ENCODE results near the gene VAMP8.
A peak's percentile ranks its signal among the peaks of the same experiment; 100 is the strongest.
"Not testable (repeated sequence)": the region's sequence is repeated elsewhere in the genome, so short reads cannot be mapped to it uniquely, and the experiment has no call there.

VAMP8 gene

DNA sequence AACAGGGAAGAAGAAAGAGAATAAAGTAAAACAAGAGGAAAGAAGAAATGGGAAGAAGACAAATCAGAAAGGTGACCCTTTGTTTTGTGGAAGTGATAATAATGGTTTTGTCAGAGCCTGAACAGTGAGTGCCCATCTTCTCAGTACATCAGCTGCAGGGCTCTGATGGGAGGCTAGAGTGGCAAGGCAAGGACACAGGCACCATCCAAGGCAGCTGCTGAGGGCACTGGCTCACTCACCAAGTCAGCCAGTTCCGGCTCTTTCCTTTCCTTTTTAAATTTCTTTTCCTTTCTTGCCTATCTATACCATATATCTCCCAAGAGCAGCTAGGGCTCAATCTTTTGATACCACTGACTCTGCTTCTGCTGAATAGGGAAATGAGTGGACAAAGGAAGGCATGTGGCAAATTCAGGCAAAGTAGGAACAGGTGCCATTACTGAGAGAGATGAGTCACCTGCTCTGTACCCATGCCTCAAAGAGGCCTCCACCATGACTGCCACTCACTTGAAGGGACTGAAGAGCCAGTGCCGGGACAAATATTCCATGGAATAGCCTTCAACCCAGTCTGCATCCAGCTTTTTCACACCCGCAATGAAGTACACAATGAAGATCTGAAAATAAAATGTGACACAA lies 22.3 kb upstream of the VAMP8 start:
- no peaks in the 10 kb centered on the region for H3K27me3 ChIP-seq (ENCODE audit: control insufficient read depth in 5 of 5, insufficient read depth in 4 of 5, low read length in 5 of 5)
- H3K27ac ChIP-seq (ENCODE audit: low read depth, low read length) = no peak overlapping the region
- H3K9ac ChIP-seq (ENCODE audit: low read length in 5 of 5) = no peak overlapping the region
- no peak overlapping the region for H3K4me3 ChIP-seq (ENCODE audit: low read depth in 1 of 5, low read length in 5 of 5)
- H3K36me3 ChIP-seq (ENCODE audit: control insufficient read depth in 5 of 5, insufficient read depth in 5 of 5, low read length in 5 of 5) = peaks cover 14 to 80% (median 66%) of the 10 kb centered on the region in 5 donors
- no peaks in the 10 kb centered on the region for H3K9me3 ChIP-seq (ENCODE audit: control insufficient read depth in 5 of 5, low read length in 5 of 5)
- peaks cover 3 to 29% (median 12%) of the 10 kb centered on the region in 5 donors for H3K4me1 ChIP-seq (ENCODE audit: control insufficient read depth in 5 of 5, insufficient read depth in 5 of 5, low read length in 5 of 5)

DNA sequence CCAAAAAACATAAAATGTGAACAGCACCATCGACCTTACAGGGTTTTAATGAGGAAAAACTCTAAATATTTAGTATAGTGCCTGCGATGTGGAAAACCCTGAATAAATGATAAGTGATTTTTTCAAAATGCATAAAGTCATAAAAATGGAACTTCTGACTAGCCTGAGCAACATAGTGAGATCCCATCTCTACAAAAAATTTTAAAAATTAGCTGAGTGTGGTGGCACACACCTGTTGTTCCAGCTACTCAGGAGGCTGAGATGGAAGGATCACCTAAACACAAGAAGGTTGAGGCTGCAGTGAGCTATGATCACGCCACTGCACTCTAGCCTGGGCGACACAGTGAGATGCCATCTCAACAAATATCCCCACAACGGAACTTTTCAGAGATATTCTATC lies 20.3 kb upstream of the VAMP8 start:
- no peaks in the 10 kb centered on the region for H3K27me3 ChIP-seq (ENCODE audit: control insufficient read depth in 5 of 5, insufficient read depth in 4 of 5, low read length in 5 of 5)
- no peak overlapping the region for H3K4me3 ChIP-seq (ENCODE audit: low read depth in 1 of 5, low read length in 5 of 5)
- H3K9me3 ChIP-seq (ENCODE audit: control insufficient read depth in 5 of 5, low read length in 5 of 5) = no peaks in the 10 kb centered on the region
- no peak overlapping the region for H3K9ac ChIP-seq (ENCODE audit: low read length in 5 of 5)
- H3K27ac ChIP-seq (ENCODE audit: low read depth, low read length) = no peak overlapping the region
- H3K4me1 ChIP-seq (ENCODE audit: control insufficient read depth in 5 of 5, insufficient read depth in 5 of 5, low read length in 5 of 5) = peaks cover 4 to 28% (median 21%) of the 10 kb centered on the region in 5 donors
- H3K36me3 ChIP-seq (ENCODE audit: control insufficient read depth in 5 of 5, insufficient read depth in 5 of 5, low read length in 5 of 5) = peaks cover 6 to 59% (median 49%) of the 10 kb centered on the region in 5 donors

DNA sequence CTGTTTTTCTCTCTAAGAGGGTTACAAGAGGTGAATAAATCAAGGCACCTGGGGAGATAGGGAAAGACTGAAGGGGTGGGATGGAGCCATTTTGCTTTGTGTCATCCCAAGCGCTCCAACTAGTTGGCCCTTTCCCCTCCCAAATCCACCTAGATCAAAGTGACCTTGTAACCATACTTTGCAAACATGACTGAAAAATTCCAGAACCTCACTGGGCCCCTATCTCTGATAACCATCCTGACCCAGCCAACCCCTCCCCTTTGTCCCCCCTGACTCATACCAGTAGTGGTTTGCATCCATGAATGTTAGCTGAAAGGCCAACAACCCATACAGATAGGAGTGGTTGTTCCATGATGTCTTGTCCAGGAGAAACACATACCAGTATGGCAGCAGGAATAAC lies 19.2 kb upstream of the VAMP8 start:
- Histone ChIP-seq H3K36me3 (ENCODE audit: control insufficient read depth in 5 of 5, insufficient read depth in 5 of 5, low read length in 5 of 5) (peaks cover 4 to 49% (median 39%) of the 10 kb centered on the region in 5 donors), H3K4me3 (ENCODE audit: low read depth in 1 of 5, low read length in 5 of 5) (no peak overlapping the region)

DNA sequence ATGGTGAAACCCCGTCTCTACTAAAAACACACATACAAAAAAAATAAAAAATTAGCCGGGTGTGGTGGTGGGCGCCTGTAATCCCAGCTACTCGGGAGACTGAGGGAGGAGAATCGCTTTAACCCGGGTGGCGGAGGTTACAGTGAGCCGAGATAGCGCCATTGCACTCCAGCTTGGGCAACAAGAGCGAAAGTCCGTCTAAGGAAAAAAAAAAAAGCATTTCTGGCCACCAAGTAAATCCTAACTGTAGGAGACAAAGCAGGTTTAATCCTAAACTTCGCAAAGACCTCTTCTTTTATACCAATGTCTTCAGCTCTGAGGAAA lies 17.0 kb upstream of the VAMP8 start:
- peak overlapping the region; percentile 96 for H3K27ac ChIP-seq (ENCODE audit: low read depth, low read length)
- H3K4me1 ChIP-seq (ENCODE audit: control insufficient read depth in 5 of 5, insufficient read depth in 5 of 5, low read length in 5 of 5) = peaks cover 2 to 27% (median 22%) of the 10 kb centered on the region in 5 donors
- not testable (repeated sequence) for H3K9me3 ChIP-seq (ENCODE audit: control insufficient read depth in 5 of 5, low read length in 5 of 5); H3K27me3 ChIP-seq (ENCODE audit: control insufficient read depth in 5 of 5, insufficient read depth in 4 of 5, low read length in 5 of 5)
- H3K9ac ChIP-seq (ENCODE audit: low read length in 5 of 5) = peak overlapping the region in 4 of 5 donors; percentile 29 to 91 (median 74)
- H3K36me3 ChIP-seq (ENCODE audit: control insufficient read depth in 5 of 5, insufficient read depth in 5 of 5, low read length in 5 of 5) = peaks cover 4 to 28% (median 21%) of the 10 kb centered on the region in 5 donors
- peak overlapping the region; percentile 80 to 95 (median 94) for H3K4me3 ChIP-seq (ENCODE audit: low read depth in 1 of 5, low read length in 5 of 5)

More for the DNA sequence above, 19.2 kb upstream of the VAMP8 start:
- Histone ChIP-seq H3K27ac (ENCODE audit: low read depth, low read length) (no peak overlapping the region), H3K27me3 (ENCODE audit: control insufficient read depth in 5 of 5, insufficient read depth in 4 of 5, low read length in 5 of 5) (no peaks in the 10 kb centered on the region), H3K4me1 (ENCODE audit: control insufficient read depth in 5 of 5, insufficient read depth in 5 of 5, low read length in 5 of 5) (peaks cover 2 to 27% (median 19%) of the 10 kb centered on the region in 5 donors), H3K9ac (ENCODE audit: low read length in 5 of 5) (no peak overlapping the region), H3K9me3 (ENCODE audit: control insufficient read depth in 5 of 5, low read length in 5 of 5) (no peaks in the 10 kb centered on the region)

DNA sequence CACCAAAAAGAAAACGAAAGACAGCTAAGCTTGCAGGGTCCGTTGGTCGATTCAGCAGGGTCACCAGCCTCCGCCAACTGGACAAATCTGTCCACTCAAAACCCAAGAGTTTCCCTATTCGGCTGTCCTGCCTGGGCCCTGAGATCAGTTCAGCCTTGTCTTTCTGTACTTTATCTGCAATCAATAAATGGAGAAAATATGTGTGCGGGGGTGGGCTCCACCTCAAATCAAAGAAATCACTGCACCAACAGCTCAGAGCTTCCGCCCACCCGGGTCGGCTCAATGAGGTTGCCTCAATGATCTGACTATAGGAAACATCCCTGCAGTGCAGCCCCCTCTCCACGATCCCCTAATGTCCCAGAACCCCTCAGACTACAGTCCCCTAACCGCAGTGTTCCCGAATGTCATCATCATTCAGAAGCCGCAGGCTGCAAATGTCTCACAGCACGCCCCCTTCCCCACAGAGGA lies 16.5 kb upstream of the VAMP8 start:
- Histone ChIP-seq H3K27ac (ENCODE audit: low read depth, low read length) (peak overlapping the region; percentile 96), H3K9ac (ENCODE audit: low read length in 5 of 5) (peak overlapping the region; percentile 7 to 91 (median 56))

DNA sequence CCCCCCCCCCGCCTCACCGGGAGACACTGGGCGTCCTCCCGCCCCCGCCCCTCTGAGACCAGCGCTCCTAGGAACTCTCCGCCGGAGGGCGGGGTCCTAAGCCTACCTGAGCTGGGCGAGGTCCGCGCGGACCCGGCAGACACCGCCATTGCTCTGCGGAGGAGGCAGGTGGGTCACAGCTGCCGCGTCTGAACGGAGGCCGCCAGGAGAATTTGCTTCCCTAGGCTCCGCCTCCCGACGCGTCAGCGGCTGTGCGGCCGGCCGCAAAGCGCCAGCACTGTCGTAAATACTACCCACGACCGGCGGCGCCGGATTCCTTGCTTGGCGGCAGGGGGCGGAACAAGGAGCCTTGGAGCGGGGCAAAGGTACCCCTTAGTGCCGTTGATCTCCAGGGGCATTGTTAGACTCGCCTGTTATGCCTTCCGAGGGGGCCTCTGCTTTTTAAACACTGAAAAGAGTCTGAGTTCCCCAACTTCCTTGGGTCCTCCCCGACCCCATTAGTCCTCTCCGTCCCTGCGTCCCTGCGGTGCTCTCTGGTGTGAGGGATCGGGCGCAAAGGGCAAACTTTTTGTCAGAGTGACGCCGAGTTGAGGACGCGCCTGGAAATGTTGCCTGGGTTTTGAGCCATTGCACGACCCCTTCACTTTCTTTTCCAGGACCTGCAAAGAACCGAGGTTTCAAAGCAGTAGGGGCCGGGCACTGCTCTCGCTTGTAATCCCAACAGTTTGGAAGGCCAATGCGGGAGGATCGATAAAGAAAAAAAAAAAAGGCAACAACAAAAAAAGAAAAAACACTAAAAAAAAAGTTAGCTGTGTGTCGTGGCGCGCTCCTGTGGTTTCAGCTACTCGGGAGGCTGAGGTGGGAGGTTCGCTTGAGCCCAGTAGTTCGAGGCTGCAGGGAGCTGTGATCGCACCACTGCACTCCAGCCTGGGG lies 15.8 kb upstream of the VAMP8 start, which contains the start of gene GGCX:
TSS of gene GGCX (minus strand) at position 214 of the 933 bp plus-strand sequence. CDS start at position 149, 65 bp downstream.
- Histone ChIP-seq H3K27me3 (ENCODE audit: control insufficient read depth in 5 of 5, insufficient read depth in 4 of 5, low read length in 5 of 5) (no peaks in the 10 kb centered on the region), H3K9ac (ENCODE audit: low read length in 5 of 5) (peak within 1 kb of the TSS; percentile 84 to 92 (median 91)), H3K4me3 (ENCODE audit: low read depth in 1 of 5, low read length in 5 of 5) (peak within 1 kb of the TSS; percentile 80 to 99 (median 94)), H3K4me1 (ENCODE audit: control insufficient read depth in 5 of 5, insufficient read depth in 5 of 5, low read length in 5 of 5) (peaks cover 2 to 27% (median 22%) of the 10 kb centered on the region in 5 donors), H3K27ac (ENCODE audit: low read depth, low read length) (peak within 1 kb of the TSS; percentile 96), H3K9me3 (ENCODE audit: control insufficient read depth in 5 of 5, low read length in 5 of 5) (no peaks in the 10 kb centered on the region), H3K36me3 (ENCODE audit: control insufficient read depth in 5 of 5, insufficient read depth in 5 of 5, low read length in 5 of 5) (peaks cover 0 to 21% (median 12%) of the 10 kb centered on the region in 5 donors)

More for the DNA sequence above, 16.5 kb upstream of the VAMP8 start:
- peaks cover 2 to 27% (median 22%) of the 10 kb centered on the region in 5 donors for H3K4me1 ChIP-seq (ENCODE audit: control insufficient read depth in 5 of 5, insufficient read depth in 5 of 5, low read length in 5 of 5)
- peaks cover 0 to 25% (median 17%) of the 10 kb centered on the region in 5 donors for H3K36me3 ChIP-seq (ENCODE audit: control insufficient read depth in 5 of 5, insufficient read depth in 5 of 5, low read length in 5 of 5)
- no peaks in the 10 kb centered on the region for H3K27me3 ChIP-seq (ENCODE audit: control insufficient read depth in 5 of 5, insufficient read depth in 4 of 5, low read length in 5 of 5)
- H3K9me3 ChIP-seq (ENCODE audit: control insufficient read depth in 5 of 5, low read length in 5 of 5) = no peaks in the 10 kb centered on the region
- H3K4me3 ChIP-seq (ENCODE audit: low read depth in 1 of 5, low read length in 5 of 5) = peak overlapping the region; percentile 80 to 95 (median 94)

DNA sequence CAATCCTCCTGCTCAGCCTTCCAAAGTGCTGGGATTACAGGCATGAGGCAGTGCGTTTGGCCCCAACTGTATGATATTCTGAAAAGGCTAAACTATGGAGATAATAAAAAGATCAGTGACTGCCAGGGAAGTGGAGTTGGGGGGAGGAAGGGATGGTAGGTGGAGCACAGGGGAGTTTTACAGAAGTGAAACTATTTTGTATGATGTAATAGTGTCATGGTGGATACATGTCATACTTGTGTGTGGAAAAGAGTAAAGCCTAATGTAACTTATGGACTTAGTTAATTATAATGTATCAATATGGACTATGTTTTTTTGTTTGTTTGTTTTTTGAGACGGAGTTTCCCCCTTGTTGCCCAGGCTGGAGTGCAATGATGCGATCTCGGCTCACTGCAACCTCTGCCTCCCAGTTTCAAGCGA lies 13.2 kb upstream of the VAMP8 start:
- Histone ChIP-seq H3K36me3 (ENCODE audit: control insufficient read depth in 5 of 5, insufficient read depth in 5 of 5, low read length in 5 of 5) (no peaks in the 10 kb centered on the region), H3K27ac (ENCODE audit: low read depth, low read length) (no peak overlapping the region), H3K9ac (ENCODE audit: low read length in 5 of 5) (no peak overlapping the region), H3K9me3 (ENCODE audit: control insufficient read depth in 5 of 5, low read length in 5 of 5) (no peaks in the 10 kb centered on the region), H3K4me3 (ENCODE audit: low read depth in 1 of 5, low read length in 5 of 5) (no peak overlapping the region), H3K27me3 (ENCODE audit: control insufficient read depth in 5 of 5, insufficient read depth in 4 of 5, low read length in 5 of 5) (no peaks in the 10 kb centered on the region), H3K4me1 (ENCODE audit: control insufficient read depth in 5 of 5, insufficient read depth in 5 of 5, low read length in 5 of 5) (peaks cover 2 to 24% (median 21%) of the 10 kb centered on the region in 5 donors)

DNA sequence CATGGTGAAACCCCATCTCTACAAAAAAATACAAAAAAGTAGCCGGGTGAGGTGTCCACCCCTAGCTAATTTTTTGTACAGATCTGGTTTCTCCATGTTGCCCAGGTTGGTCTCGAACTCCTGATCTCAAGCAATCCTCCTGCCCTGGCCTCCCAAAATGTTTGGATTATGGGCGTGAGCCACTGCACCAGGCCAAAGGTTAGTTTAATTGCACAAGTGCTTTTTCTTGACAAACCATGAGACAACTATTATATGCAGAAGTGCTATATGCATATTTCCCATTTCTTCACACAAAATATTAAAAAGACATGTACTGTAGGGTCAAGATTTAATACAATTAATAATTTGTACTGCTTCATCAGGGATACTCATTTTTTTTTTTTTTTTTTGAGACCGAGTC lies 11.1 kb upstream of the VAMP8 start:
- Histone ChIP-seq H3K9ac (ENCODE audit: low read length in 5 of 5) (no peak overlapping the region), H3K27ac (ENCODE audit: low read depth, low read length) (no peak overlapping the region), H3K9me3 (ENCODE audit: control insufficient read depth in 5 of 5, low read length in 5 of 5) (no peaks in the 10 kb centered on the region), H3K36me3 (ENCODE audit: control insufficient read depth in 5 of 5, insufficient read depth in 5 of 5, low read length in 5 of 5) (no peaks in the 10 kb centered on the region), H3K4me1 (ENCODE audit: control insufficient read depth in 5 of 5, insufficient read depth in 5 of 5, low read length in 5 of 5) (peaks cover 0 to 6% (median 5%) of the 10 kb centered on the region in 5 donors), H3K4me3 (ENCODE audit: low read depth in 1 of 5, low read length in 5 of 5) (no peak overlapping the region), H3K27me3 (ENCODE audit: control insufficient read depth in 5 of 5, insufficient read depth in 4 of 5, low read length in 5 of 5) (no peaks in the 10 kb centered on the region)

DNA sequence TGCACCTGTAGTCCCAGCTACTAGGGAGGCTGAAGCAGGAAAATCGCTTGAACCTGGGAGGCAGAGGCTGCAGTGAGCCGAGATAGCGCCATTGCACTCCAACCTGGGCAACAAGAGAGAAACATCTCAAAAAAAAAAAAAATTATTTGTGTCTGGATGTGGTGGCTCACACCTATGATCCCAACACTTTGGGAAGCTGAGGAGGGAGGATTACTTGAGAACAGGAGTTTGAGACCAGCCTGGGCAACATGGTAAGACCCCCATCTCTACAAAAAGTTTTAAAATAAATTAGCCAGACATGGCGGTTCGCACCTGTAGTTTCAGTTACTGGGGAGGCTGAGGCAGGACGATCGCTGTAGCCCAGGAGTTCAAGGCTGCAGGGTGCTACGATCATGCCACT lies 1.6 kb upstream of the VAMP8 start:
- Histone ChIP-seq H3K27me3 (ENCODE audit: control insufficient read depth in 5 of 5, insufficient read depth in 4 of 5, low read length in 5 of 5) (no peaks in the 10 kb centered on the region), H3K4me3 (ENCODE audit: low read depth in 1 of 5, low read length in 5 of 5) (no peak overlapping the region), H3K27ac (ENCODE audit: low read depth, low read length) (no peak overlapping the region), H3K36me3 (ENCODE audit: control insufficient read depth in 5 of 5, insufficient read depth in 5 of 5, low read length in 5 of 5) (no peaks in the 10 kb centered on the region), H3K9me3 (ENCODE audit: control insufficient read depth in 5 of 5, low read length in 5 of 5) (no peaks in the 10 kb centered on the region), H3K9ac (ENCODE audit: low read length in 5 of 5) (no peak overlapping the region), H3K4me1 (ENCODE audit: control insufficient read depth in 5 of 5, insufficient read depth in 5 of 5, low read length in 5 of 5) (peaks cover 6 to 40% (median 37%) of the 10 kb centered on the region in 5 donors)

DNA sequence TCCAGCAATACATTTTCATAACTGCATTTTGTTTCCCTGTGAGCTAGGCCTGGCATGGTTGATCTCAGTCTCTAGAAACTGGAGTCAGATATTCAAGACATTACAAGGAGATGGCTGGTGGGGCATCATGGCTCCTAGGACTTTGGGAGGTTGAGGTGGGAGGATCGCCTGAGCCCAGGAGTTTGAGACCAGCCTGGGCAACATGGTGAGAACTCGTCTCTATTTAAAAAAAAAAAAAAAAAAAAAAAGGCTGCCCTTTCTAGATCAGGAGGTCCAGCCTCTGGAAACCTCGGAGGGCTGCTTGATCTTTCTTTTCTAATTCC lies 362 bp upstream of the VAMP8 start:
- Histone ChIP-seq H3K27ac (ENCODE audit: low read depth, low read length) (no peak overlapping the region), H3K36me3 (ENCODE audit: control insufficient read depth in 5 of 5, insufficient read depth in 5 of 5, low read length in 5 of 5) (peaks cover 0 to 4% (median 0%) of the 10 kb centered on the region in 5 donors), H3K9ac (ENCODE audit: low read length in 5 of 5) (peak overlapping the region in 2 of 5 donors; percentile 59 to 73), H3K4me3 (ENCODE audit: low read depth in 1 of 5, low read length in 5 of 5) (peak overlapping the region in 4 of 5 donors; percentile 55 to 62 (median 59)), H3K9me3 (ENCODE audit: control insufficient read depth in 5 of 5, low read length in 5 of 5) (no peaks in the 10 kb centered on the region), H3K4me1 (ENCODE audit: control insufficient read depth in 5 of 5, insufficient read depth in 5 of 5, low read length in 5 of 5) (peaks cover 6 to 40% (median 37%) of the 10 kb centered on the region in 5 donors), H3K27me3 (ENCODE audit: control insufficient read depth in 5 of 5, insufficient read depth in 4 of 5, low read length in 5 of 5) (no peaks in the 10 kb centered on the region)
